ENCODE data around the gene RCL1. TPM values are rescaled to one million over a fixed set of nuclear protein-coding genes. Genes with fewer than 3 reads are reported as not detected.

RCL1 gene
- polyA plus RNA-seq, 1 donor (not counting 4 experiments of a cell fraction or from before 2014, with no cell fraction given) = 16.6 TPM

- H4K20me1 ChIP-seq (ENCODE audit: control insufficient read depth, extremely low read depth, insufficient read depth, low read length) = no peaks in the 10 kb centered on the region
- H3K9me1 ChIP-seq (ENCODE audit: control insufficient read depth, extremely low read depth, insufficient read depth, low read length) = peaks cover 2% of the 10 kb centered on the region
- peak; percentile 29 for FAIRE-seq
- H3K4me1 ChIP-seq (ENCODE audit: control insufficient read depth, extremely low read depth, insufficient read depth, low read length) = peaks cover 11% of the 10 kb centered on the region
- H3K9me3 ChIP-seq (ENCODE audit: control insufficient read depth, low read depth, low read length) = no peaks in the 10 kb centered on the region
- H3K36me3 ChIP-seq (ENCODE audit: control insufficient read depth in 2 of 2, extremely low read depth in 1 of 2, insufficient read depth in 2 of 2, low read length in 2 of 2) = no peaks in the 10 kb centered on the region
- no peak overlapping the region for H3K27ac ChIP-seq (ENCODE audit: control insufficient read depth, insufficient read depth, low read length)
- peaks cover 88% of the 10 kb centered on the region for H3K79me2 ChIP-seq (ENCODE audit: control insufficient read depth, insufficient read depth, low read length)
- no peaks in the 10 kb centered on the region for H3K27me3 ChIP-seq (ENCODE audit: control insufficient read depth, extremely low read depth, insufficient read depth, low read length)
- H3K4me3 ChIP-seq (ENCODE audit: control insufficient read depth in 2 of 3, extremely low read depth in 1 of 3, insufficient read depth in 2 of 3, low read depth in 1 of 3, low read length in 3 of 3) = no peak overlapping the region
- DNase-seq (ENCODE audit: low read depth, low spot score) = no peak
- H2AFZ ChIP-seq (ENCODE audit: control insufficient read depth, low read length) = no peak overlapping the region
- no peak overlapping the region for H3K9ac ChIP-seq (ENCODE audit: control insufficient read depth, extremely low read depth, insufficient read depth, low read length)
- TF ChIP-seq, protein P1, sequence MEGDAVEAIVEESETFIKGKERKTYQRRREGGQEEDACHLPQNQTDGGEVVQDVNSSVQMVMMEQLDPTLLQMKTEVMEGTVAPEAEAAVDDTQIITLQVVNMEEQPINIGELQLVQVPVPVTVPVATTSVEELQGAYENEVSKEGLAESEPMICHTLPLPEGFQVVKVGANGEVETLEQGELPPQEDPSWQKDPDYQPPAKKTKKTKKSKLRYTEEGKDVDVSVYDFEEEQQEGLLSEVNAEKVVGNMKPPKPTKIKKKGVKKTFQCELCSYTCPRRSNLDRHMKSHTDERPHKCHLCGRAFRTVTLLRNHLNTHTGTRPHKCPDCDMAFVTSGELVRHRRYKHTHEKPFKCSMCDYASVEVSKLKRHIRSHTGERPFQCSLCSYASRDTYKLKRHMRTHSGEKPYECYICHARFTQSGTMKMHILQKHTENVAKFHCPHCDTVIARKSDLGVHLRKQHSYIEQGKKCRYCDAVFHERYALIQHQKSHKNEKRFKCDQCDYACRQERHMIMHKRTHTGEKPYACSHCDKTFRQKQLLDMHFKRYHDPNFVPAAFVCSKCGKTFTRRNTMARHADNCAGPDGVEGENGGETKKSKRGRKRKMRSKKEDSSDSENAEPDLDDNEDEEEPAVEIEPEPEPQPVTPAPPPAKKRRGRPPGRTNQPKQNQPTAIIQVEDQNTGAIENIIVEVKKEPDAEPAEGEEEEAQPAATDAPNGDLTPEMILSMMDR (optimal IDR thresholded peaks at IDR 0.05 in 1 of 3, IDR thresholded peaks at IDR 0.05 in 1 of 3, conservative IDR thresholded peaks at IDR 0.05 in 1 of 3; ENCODE audit: extremely low read depth in 1 of 3, insufficient read depth in 2 of 3, low read length in 3 of 3) = peak; percentile 69 to 78 (median 73)
- TF ChIP-seq EZH2 (IDR thresholded peaks at IDR 0.05; ENCODE audit: low read length) = no peak
- dilution Hi-C loops (cut with MboI; ENCODE audit: extremely low pct_ligation_motif_present, low sequenced_read_pairs) = no loop called here
- H3K4me2 ChIP-seq (ENCODE audit: control insufficient read depth, extremely low read depth, insufficient read depth, low read depth, low read length) = no peak overlapping the region
Observed at GRCh38 chr9:4796988-4797853, 4.5 kb downstream of the RCL1 start.

- DNase-seq (ENCODE audit: low read depth, low spot score) (no peak), FAIRE-seq (no peak)
- Histone ChIP-seq H3K4me1 (ENCODE audit: control insufficient read depth, extremely low read depth, insufficient read depth, low read length) (peaks cover 10% of the 10 kb centered on the region), H3K4me2 (ENCODE audit: control insufficient read depth, extremely low read depth, insufficient read depth, low read depth, low read length) (no peak overlapping the region), H3K9ac (ENCODE audit: control insufficient read depth, extremely low read depth, insufficient read depth, low read length) (no peak overlapping the region), H3K27ac (ENCODE audit: control insufficient read depth, insufficient read depth, low read length) (no peak overlapping the region), H3K27me3 (ENCODE audit: control insufficient read depth, extremely low read depth, insufficient read depth, low read length) (no peaks in the 10 kb centered on the region), H3K9me1 (ENCODE audit: control insufficient read depth, extremely low read depth, insufficient read depth, low read length) (peaks cover 2% of the 10 kb centered on the region), H4K20me1 (ENCODE audit: control insufficient read depth, extremely low read depth, insufficient read depth, low read length) (no peaks in the 10 kb centered on the region), H3K79me2 (ENCODE audit: control insufficient read depth, insufficient read depth, low read length) (peaks cover 92% of the 10 kb centered on the region), H3K4me3 (ENCODE audit: control insufficient read depth in 2 of 3, extremely low read depth in 1 of 3, insufficient read depth in 2 of 3, low read depth in 1 of 3, low read length in 3 of 3) (no peak overlapping the region), H2AFZ (ENCODE audit: control insufficient read depth, low read length) (no peak overlapping the region), H3K9me3 (ENCODE audit: control insufficient read depth, low read depth, low read length) (no peaks in the 10 kb centered on the region), H3K36me3 (ENCODE audit: control insufficient read depth in 2 of 2, extremely low read depth in 1 of 2, insufficient read depth in 2 of 2, low read length in 2 of 2) (no peaks in the 10 kb centered on the region)
- no peak for TF ChIP-seq EZH2 (IDR thresholded peaks at IDR 0.05; ENCODE audit: low read length)
- TF ChIP-seq, protein P1 (optimal IDR thresholded peaks at IDR 0.05 in 1 of 3, IDR thresholded peaks at IDR 0.05 in 1 of 3, conservative IDR thresholded peaks at IDR 0.05 in 1 of 3; ENCODE audit: extremely low read depth in 1 of 3, insufficient read depth in 2 of 3, low read length in 3 of 3) = no peak
- dilution Hi-C loops (cut with MboI; ENCODE audit: extremely low pct_ligation_motif_present, low sequenced_read_pairs) = no loop called here
Observed at GRCh38 chr9:4797854-4798150, 5.1 kb downstream of the RCL1 start.
